ENCODE measurements around the gene GLRA2. TPM values are rescaled to one million over a fixed set of nuclear protein-coding genes. Genes with fewer than 3 reads are reported as not detected.
"Not testable (repeated sequence)": the region's sequence is repeated elsewhere in the genome, so short reads cannot be mapped to it uniquely, and the experiment has no call there.

The GLRA2 gene
- total RNA-seq, 1 donor, result not detected

- DNase-seq (ENCODE audit: low read depth in 2 of 3, low spot score in 2 of 3), result no peak
Observed at GRCh38 chrX:14590693-14591424, 61.5 kb downstream of the GLRA2 start.

GRCh38 chrX:14591976-14592375 lies 62.6 kb downstream of the GLRA2 start:
- DNase-seq (ENCODE audit: low read depth in 2 of 3, low spot score in 2 of 3), result no peak

GRCh38 chrX:14594521-14594920 lies 65.2 kb downstream of the GLRA2 start:
- no peak for DNase-seq (ENCODE audit: low read depth in 2 of 3, low spot score in 2 of 3)

- DNase-seq (ENCODE audit: low read depth in 2 of 3, low spot score in 2 of 3), result no peak
Observed at GRCh38 chrX:14598330-14598729, 69.0 kb downstream of the GLRA2 start.

- DNase-seq (ENCODE audit: low read depth in 2 of 3, low spot score in 2 of 3), result no peak
Observed at GRCh38 chrX:14607446-14607985, 78.2 kb downstream of the GLRA2 start.

GRCh38 chrX:14612450-14612849 lies 83.1 kb downstream of the GLRA2 start:
- not testable (repeated sequence) for DNase-seq (ENCODE audit: low read depth in 2 of 3, low spot score in 2 of 3)

- DNase-seq (ENCODE audit: low read depth in 2 of 3, low spot score in 2 of 3), result no peak
Observed at GRCh38 chrX:14616301-14616700, 87.0 kb downstream of the GLRA2 start.

- no peak for DNase-seq (ENCODE audit: low read depth in 2 of 3, low spot score in 2 of 3)
Observed at GRCh38 chrX:14616836-14617235, 87.5 kb downstream of the GLRA2 start.

- DNase-seq (ENCODE audit: low read depth in 2 of 3, low spot score in 2 of 3), result no peak
Observed at GRCh38 chrX:14618177-14618965, 89.0 kb downstream of the GLRA2 start.

- DNase-seq (ENCODE audit: low read depth in 2 of 3, low spot score in 2 of 3), result no peak
Observed at GRCh38 chrX:14630733-14631132, 101.4 kb downstream of the GLRA2 start.

GRCh38 chrX:14641681-14642655 lies 112.6 kb downstream of the GLRA2 start:
- DNase-seq (ENCODE audit: low read depth in 2 of 3, low spot score in 2 of 3), result no peak

GRCh38 chrX:14660970-14661369 lies 131.6 kb downstream of the GLRA2 start:
- DNase-seq (ENCODE audit: low read depth in 2 of 3, low spot score in 2 of 3), result no peak

GRCh38 chrX:14670819-14671218 lies 141.5 kb downstream of the GLRA2 start:
- DNase-seq (ENCODE audit: low read depth in 2 of 3, low spot score in 2 of 3), result no peak

GRCh38 chrX:14672611-14673172 lies 143.4 kb downstream of the GLRA2 start:
- DNase-seq (ENCODE audit: low read depth in 2 of 3, low spot score in 2 of 3), result no peak

- no peak for DNase-seq (ENCODE audit: low read depth in 2 of 3, low spot score in 2 of 3)
Observed at GRCh38 chrX:14673236-14673635, 143.9 kb downstream of the GLRA2 start.

GRCh38 chrX:14673764-14674163 lies 144.4 kb downstream of the GLRA2 start:
- no peak for DNase-seq (ENCODE audit: low read depth in 2 of 3, low spot score in 2 of 3)

GRCh38 chrX:14675500-14675899 lies 146.2 kb downstream of the GLRA2 start:
- DNase-seq (ENCODE audit: low read depth in 2 of 3, low spot score in 2 of 3), result no peak

- DNase-seq (ENCODE audit: low read depth in 2 of 3, low spot score in 2 of 3), result no peak
Observed at GRCh38 chrX:14676431-14676830, 147.1 kb downstream of the GLRA2 start.

GRCh38 chrX:14688331-14688730 lies 159.0 kb downstream of the GLRA2 start:
- DNase-seq (ENCODE audit: low read depth in 2 of 3, low spot score in 2 of 3), result not testable (repeated sequence)

- DNase-seq (ENCODE audit: low read depth in 2 of 3, low spot score in 2 of 3), result no peak
Observed at GRCh38 chrX:14690553-14690952, 161.2 kb downstream of the GLRA2 start.
